ENCODE measurements around the gene LRRFIP2.

DNA sequence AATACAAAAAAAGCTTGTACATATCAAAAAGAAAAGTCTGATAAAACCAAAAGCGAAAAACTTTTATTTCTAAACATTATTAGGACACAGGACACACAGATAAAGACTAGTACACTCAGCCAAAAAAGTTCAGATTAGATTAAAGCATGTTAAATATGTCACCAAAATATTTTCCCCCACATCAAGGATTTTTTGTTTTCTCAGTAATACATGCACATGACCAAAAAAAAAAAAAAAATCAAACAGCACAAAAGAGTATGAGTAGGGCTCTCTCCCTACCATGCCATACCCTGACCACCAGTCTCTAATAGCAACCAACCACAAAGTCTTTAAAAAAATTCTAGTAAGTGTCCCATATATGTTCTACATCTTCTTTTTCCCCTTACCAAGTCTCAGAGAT lies 77.4 kb downstream of the LRRFIP2 start:
- TF ChIP-seq CTCF (IDR thresholded peaks at IDR 0.05) (no peak), POLR2A (IDR thresholded peaks at IDR 0.05) (no peak)
